ENCODE measurements around the gene CIITA.
"Not testable (repeated sequence)": the region's sequence is repeated elsewhere in the genome, so short reads cannot be mapped to it uniquely, and the experiment has no call there.

Gene CIITA

GRCh38 chr16:10876799-10877341 is at the start of gene CIITA:
TSS of gene CIITA (plus strand) at chr16:10877202. CDS start at chr16:10877331, 129 bp downstream.
- peak; percentile 97 for DNase-seq (ENCODE audit: low read depth)

- DNase-seq (ENCODE audit: low read depth): peak; percentile 69
Observed at GRCh38 chr16:10827691-10828341, 49.2 kb upstream of the CIITA start.

- peak; percentile 9 for DNase-seq (ENCODE audit: low read depth)
Observed at GRCh38 chr16:10828851-10829366, 48.1 kb upstream of the CIITA start.

- DNase-seq (ENCODE audit: low read depth): not testable (repeated sequence)
Observed at GRCh38 chr16:10829390-10830098, 47.5 kb upstream of the CIITA start.

- DNase-seq (ENCODE audit: low read depth): not testable (repeated sequence)
Observed at GRCh38 chr16:10830240-10830639, 46.8 kb upstream of the CIITA start.

- no peak for DNase-seq (ENCODE audit: low read depth)
Observed at GRCh38 chr16:10831894-10832886, 44.8 kb upstream of the CIITA start.

- DNase-seq (ENCODE audit: low read depth): no peak
Observed at GRCh38 chr16:10833271-10833670, 43.7 kb upstream of the CIITA start.

- no peak for DNase-seq (ENCODE audit: low read depth)
Observed at GRCh38 chr16:10834130-10834529, 42.9 kb upstream of the CIITA start.

- DNase-seq (ENCODE audit: low read depth): no peak
Observed at GRCh38 chr16:10834766-10835165, 42.2 kb upstream of the CIITA start.

- no peak for DNase-seq (ENCODE audit: low read depth)
Observed at GRCh38 chr16:10835281-10835931, 41.6 kb upstream of the CIITA start.

- no peak for DNase-seq (ENCODE audit: low read depth)
Observed at GRCh38 chr16:10836174-10836853, 40.7 kb upstream of the CIITA start.

- DNase-seq (ENCODE audit: low read depth): no peak
Observed at GRCh38 chr16:10838621-10839278, 38.3 kb upstream of the CIITA start.

- DNase-seq (ENCODE audit: low read depth): no peak
Observed at GRCh38 chr16:10839279-10839666, 37.7 kb upstream of the CIITA start.

GRCh38 chr16:10840703-10841102 is 36.3 kb upstream of the CIITA start:
- no peak for DNase-seq (ENCODE audit: low read depth)

GRCh38 chr16:10846213-10846998 is 30.6 kb upstream of the CIITA start:
- no peak for DNase-seq (ENCODE audit: low read depth)

GRCh38 chr16:10847176-10847575 is 29.8 kb upstream of the CIITA start:
- no peak for DNase-seq (ENCODE audit: low read depth)

- DNase-seq (ENCODE audit: low read depth): no peak
Observed at GRCh38 chr16:10849736-10850477, 27.1 kb upstream of the CIITA start.

- DNase-seq (ENCODE audit: low read depth): no peak
Observed at GRCh38 chr16:10850478-10850850, 26.5 kb upstream of the CIITA start.

GRCh38 chr16:10851512-10851911 is 25.5 kb upstream of the CIITA start:
- DNase-seq (ENCODE audit: low read depth): no peak
